ENCODE measurements around the gene MDH2.
"Not testable (repeated sequence)": the region's sequence is repeated elsewhere in the genome, so short reads cannot be mapped to it uniquely, and the experiment has no call there.

Gene MDH2

DNA sequence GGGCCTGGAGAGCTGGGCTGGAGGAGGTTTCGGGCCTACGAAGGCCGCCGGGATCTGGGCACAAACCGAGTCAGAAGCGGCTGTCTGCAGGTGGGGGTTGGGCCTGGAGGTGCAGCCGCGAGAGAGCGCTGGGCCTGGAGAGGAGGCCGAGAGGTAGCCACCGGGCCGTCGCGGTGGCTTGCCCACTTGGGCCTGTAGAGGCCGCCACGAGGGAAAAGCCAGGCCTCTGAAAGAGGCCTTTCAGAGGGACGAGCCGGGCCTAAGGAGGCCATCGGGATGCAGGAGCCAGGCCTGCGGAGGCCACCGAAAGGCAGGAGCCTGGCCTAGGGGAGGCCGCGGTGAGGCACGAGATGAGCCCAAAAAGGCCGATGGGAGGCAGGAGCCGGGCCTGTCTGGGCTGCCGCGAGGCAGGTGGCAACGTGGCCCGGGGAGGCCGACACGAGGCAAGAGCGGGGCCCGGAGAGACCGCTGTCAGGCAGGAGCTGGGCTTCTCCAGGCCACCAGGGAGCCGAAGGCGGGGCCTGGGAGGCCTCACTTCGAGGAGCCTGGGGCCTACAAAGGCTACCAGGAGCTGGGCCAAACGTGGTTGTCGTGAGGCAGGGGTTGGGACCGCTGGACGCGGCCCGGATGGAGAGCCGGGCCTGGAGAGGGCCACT is 25.6 kb downstream of the MDH2 start:
- no peak for DNase-seq

DNA sequence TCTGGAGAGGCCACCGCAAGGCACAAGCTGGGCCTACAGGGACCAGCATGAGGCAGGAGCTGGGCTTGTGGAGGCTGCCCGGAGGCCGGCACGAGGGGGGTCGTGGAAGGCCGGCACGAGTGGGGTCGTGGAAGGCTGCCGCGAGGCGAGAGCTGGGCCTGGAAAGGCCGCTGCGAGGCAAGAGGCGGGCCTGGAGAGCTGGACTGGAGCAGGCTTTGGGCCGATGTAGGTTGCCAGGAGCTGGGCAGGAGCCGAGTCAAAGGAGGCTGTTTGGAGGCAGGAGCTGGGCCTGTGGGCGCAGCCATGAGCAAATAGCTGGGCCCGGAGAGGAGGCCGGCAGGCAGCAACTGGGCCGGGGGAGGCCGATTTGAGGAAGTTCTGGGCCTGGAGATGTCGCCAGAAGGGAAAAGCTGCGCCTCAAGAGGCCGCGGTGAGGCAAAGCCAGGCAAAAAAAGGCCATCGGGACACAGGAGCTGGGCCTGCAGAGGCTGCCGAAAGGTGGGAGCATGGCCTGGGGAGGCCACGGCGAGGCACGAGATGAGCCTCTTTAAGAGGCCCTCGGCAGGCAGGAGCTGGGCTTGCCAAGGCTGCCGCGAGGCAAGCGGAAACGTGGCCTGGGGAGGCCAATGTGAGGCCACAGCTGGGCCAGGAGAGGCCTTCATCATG is 26.5 kb downstream of the MDH2 start:
- no peak for DNase-seq

DNA sequence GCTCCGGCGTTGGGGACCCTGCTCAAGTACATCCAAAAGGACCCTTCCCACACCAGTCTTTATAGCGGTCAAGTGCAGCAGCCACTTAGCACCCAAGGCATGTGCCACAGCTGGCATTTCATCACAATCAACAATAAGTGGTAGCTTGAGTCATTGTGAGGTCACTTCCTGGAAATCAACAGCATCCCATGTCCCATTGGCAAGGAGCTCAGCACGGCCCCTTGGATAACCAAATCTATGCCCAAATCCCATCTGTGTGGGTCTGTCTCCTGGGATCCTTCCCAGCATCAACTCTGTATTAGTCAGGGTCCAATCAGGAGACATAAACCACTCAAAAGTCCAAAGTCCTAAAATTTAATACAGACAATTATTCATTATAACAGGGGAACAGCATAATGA is 27.1 kb downstream of the MDH2 start:
- DNase-seq: no peak

- DNase-seq: no peak
Measured at GRCh38 chr7:76076995-76077394, 29.1 kb downstream of the MDH2 start.

GRCh38 chr7:76077435-76077834 is 29.5 kb downstream of the MDH2 start:
- peak; percentile 22 for DNase-seq

DNA sequence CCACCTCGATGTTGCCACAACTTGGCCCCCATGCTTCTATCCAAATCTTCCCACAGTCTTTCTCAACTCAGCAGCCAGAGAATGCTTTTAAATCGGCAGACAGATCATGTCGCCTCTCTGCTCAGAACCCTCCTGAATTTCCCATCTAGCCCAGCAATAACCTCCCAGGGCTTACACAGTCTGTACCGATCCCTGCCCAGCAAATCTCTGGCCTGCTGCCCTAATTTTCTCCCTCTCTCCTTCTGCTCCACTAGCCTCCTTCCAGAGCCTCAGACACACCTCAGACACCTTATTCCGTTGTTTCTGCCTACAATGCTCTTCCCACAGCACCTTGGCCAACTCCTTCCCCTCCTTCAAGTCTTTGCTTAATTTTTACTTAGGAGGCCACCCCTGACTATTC is 32.3 kb downstream of the MDH2 start:
- DNase-seq: no peak

DNA sequence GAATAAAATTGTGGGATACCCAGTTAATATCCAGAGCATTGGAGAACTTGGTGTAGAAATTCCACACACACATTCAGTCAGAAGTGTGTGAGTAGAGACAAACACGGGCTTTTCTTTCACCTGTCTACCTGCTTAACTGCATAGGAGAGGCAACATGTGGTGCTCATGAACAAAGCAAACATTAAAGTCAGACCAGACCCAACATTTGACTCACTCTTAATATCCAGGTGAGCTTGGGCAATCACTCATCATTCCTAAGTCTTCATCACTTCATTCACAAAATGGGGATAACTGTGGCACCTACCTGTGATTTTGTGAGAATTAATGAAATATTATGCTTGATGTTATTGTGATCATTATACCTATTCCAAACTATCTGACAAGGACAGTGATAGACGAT is 36.2 kb downstream of the MDH2 start:
- not testable (repeated sequence) for DNase-seq

GRCh38 chr7:76086070-76086469 is 38.2 kb downstream of the MDH2 start:
- DNase-seq: peak; percentile 41

DNA sequence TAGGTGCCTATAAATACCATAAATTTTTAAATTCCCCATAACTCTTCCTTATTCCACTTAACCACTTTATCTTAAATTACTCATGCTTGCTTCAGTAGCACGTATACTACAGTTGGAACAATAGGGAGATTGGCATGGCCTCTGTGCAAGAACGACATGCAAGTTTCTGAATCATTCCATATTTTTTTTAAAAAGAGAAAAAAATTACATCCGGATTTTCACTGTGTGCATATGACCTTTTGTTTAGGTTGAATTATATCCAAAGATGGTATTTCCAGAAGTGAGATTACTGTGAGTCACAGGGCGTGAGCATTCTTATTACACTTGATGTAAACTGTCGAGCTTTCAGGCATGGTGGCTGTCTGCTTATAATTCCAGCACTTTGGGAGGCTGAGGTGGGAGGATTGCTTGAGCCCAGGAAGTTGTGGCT is 39.5 kb downstream of the MDH2 start:
- DNase-seq: peak; percentile 95

DNA sequence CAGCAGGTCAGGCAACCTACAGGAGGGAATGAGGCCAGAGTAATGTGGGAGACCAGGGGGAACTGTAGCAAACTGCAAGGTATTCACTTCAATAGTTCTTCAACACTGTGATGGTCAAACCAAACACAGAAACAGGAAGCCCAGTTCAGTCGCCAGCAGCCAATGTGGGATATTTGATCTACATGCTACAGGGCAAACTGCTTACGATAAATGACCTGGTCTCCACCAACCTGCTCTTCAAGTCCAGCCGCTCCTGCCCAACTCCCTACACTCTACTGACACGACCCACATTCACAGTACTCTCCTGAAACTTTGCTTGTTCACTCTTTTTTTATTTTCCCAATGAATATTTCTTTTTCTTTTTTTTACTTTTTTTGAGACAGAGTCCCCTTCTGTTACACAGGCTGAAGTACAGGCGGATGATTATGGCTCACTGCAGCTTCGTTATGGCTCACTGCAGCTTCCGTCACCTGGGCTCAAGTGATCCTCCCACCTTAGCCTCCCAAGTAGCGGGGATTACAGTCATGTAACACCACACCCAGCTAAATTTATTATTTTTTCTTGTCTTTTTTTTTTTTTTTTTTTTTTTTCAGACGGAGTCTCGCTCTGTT is 42.1 kb downstream of the MDH2 start:
- no peak for DNase-seq

GRCh38 chr7:76091506-76091905 is 43.6 kb downstream of the MDH2 start:
- no peak for DNase-seq

- DNase-seq: not testable (repeated sequence)
Measured at GRCh38 chr7:76093531-76093930, 45.6 kb downstream of the MDH2 start.

DNA sequence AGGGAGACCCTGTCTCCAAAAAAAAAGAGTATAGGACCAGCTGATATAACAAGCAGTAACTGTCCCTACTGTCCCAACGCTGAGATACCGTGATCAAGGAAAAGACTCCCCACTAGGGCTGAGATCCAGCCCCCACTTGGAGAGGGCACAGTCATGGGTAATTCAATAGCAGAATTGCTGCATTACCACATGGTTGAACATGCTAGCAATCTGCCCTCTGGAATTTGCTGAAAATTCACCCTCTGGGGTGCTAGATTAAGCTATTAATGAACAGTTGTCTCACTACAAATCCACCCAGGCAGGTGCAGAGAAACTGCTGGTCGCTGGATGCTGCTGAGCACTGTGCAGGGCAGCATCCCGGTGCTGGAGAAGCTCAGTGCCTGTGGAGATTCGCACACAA is 46.4 kb downstream of the MDH2 start:
- not testable (repeated sequence) for DNase-seq

DNA sequence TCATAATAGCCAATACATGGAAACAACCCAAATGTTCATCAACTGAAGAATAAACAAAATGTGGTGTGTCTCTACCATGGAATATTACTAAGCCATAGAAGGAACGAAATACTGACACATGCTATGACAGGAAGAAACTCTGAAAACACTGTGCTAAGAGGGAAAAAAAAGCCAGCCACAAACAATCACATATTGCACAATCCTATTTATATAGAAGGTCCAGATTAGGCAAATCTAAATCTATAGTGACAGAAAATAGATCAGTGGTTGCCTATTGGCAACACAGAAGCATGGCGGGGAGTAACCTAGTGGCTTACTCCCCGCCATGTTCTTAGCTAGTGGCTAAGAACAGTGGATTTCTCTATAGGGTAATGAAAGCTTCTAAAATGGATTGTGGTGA is 48.0 kb downstream of the MDH2 start:
- no peak for DNase-seq

- peak; percentile 24 for DNase-seq
Measured at GRCh38 chr7:76101693-76102437, 54.0 kb downstream of the MDH2 start.

DNA sequence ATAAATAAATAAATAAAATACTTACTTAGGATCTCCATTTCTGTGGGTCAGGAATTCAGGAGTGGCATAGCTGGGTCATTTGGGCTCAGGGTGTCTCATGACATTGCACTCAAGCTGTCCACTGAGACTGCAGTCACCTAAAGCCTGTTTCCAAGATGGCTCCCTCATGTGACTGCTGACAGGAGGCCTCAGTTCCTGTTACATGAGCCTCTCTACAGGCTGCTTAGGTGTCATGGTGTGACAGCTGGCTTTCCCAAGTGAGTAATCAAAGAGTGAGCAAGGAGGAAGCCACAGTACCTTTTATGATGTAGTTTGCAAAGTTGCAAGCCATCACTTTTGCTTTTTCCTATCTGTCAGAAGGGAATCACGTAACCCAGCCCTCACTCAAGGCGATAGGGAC is 55.9 kb downstream of the MDH2 start:
- DNase-seq: not testable (repeated sequence)

- DNase-seq: not testable (repeated sequence)
Measured at GRCh38 chr7:76106130-76106529, 58.2 kb downstream of the MDH2 start.

- no peak for DNase-seq
Measured at GRCh38 chr7:76106893-76107292, 59.0 kb downstream of the MDH2 start.

DNA sequence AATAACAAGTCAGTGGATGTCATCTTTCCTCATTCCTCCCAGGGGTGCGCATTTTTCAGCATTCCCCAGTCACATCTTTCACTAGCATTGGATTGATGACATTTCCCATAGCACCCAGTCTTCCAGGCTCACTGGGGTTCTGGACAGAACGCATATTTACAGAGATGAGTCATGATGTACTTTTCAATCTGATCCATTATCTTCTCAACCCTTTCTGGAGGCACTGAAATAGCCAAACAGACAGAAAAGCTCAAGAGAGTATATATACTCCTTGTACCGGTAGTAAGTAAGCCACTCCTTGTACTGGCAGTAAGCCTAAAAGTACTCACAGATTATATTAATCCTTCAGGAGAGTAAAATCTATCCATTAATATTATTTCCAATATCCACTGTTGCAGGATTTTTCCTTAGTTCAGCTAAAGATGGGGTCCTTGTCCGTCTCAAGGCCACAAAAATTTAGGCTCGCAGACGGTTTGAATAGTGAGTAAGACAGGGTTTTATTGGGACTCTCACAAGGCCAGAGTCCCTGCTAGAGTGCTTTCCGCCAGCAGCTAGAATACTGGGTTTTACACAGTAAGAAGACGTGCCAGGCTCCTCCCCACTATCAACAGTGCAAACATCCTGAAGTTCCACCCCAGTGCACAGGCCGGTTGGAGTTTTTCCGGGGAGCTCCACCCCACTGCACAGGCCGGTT is 60.8 kb downstream of the MDH2 start:
- peak; percentile 41 for DNase-seq

- not testable (repeated sequence) for DNase-seq
Measured at GRCh38 chr7:76113042-76113630, 65.2 kb downstream of the MDH2 start.

- not testable (repeated sequence) for DNase-seq
Measured at GRCh38 chr7:76114742-76115141, 66.8 kb downstream of the MDH2 start.
